ENCODE results near the gene UST. TPM values are rescaled to one million over a fixed set of nuclear protein-coding genes. Genes with fewer than 3 reads are reported as not detected.

UST gene
- total RNA-seq, 1 experiment from 2014 or later, result 6.1 TPM

GRCh38 chr6:148816117-148816516 lies 69.3 kb downstream of the UST start:
- Histone ChIP-seq H3K36me3 (ENCODE audit: control insufficient read depth in 1 of 2, insufficient read depth in 2 of 2, low read length in 2 of 2) (no peaks in the 10 kb centered on the region), H3K4me2 (ENCODE audit: low read length) (no peak overlapping the region), H4K20me1 (ENCODE audit: insufficient read depth) (no peaks in the 10 kb centered on the region), H3K27ac (ENCODE audit: low read depth, low read length) (no peak overlapping the region), H3K9me3 (ENCODE audit: control insufficient read depth in 1 of 2, insufficient read depth in 1 of 2, low read depth in 1 of 2, low read length in 2 of 2) (no peaks in the 10 kb centered on the region), H3K9me2 (ENCODE audit: insufficient read depth) (no peaks in the 10 kb centered on the region), H3K4me3 (replicated peaks in 1 of 2; ENCODE audit: low read depth in 1 of 2, low read length in 2 of 2) (no peak overlapping the region), H2AFZ (ENCODE audit: low read depth, low read length, poor library complexity, severe bottlenecking) (no peak overlapping the region), H3K79me2 (ENCODE audit: insufficient read depth, low read length) (no peaks in the 10 kb centered on the region), H3K4me1 (ENCODE audit: control insufficient read depth in 1 of 2, insufficient read depth in 2 of 2, low read length in 2 of 2) (no peaks in the 10 kb centered on the region), H3K9ac (ENCODE audit: low read length) (no peak overlapping the region), H3K27me3 (ENCODE audit: insufficient read depth, low read length) (no peaks in the 10 kb centered on the region)
- ChIA-PET CTCF (no interaction called here), POLR2A (no interaction called here), RAD21 (ENCODE audit: low non-redundant PET in 1 of 2, low total read pairs in 2 of 2, uncharacterized antibody in 2 of 2, unreplicated experiment in 2 of 2) (no interaction called here)
- intact Hi-C loops (cut with micrococcal nuclease), result no loop called here
- ATAC-seq, result no peak
- BruUV-seq (replicated peaks), result no TSS peak
- no peak for DNase-seq (ENCODE audit: low read depth, low spot score)
- no peak for TF ChIP-seq SRF (IDR thresholded peaks at IDR 0.05; ENCODE audit: low read depth)
- TF ChIP-seq FOSL1 (IDR thresholded peaks at IDR 0.05; ENCODE audit: low read depth), result no peak
- no peak for TF ChIP-seq CBX3 (IDR thresholded peaks at IDR 0.05; ENCODE audit: low read depth)
- TF ChIP-seq, protein P1, sequence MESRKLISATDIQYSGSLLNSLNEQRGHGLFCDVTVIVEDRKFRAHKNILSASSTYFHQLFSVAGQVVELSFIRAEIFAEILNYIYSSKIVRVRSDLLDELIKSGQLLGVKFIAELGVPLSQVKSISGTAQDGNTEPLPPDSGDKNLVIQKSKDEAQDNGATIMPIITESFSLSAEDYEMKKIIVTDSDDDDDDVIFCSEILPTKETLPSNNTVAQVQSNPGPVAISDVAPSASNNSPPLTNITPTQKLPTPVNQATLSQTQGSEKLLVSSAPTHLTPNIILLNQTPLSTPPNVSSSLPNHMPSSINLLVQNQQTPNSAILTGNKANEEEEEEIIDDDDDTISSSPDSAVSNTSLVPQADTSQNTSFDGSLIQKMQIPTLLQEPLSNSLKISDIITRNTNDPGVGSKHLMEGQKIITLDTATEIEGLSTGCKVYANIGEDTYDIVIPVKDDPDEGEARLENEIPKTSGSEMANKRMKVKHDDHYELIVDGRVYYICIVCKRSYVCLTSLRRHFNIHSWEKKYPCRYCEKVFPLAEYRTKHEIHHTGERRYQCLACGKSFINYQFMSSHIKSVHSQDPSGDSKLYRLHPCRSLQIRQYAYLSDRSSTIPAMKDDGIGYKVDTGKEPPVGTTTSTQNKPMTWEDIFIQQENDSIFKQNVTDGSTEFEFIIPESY (IDR thresholded peaks at IDR 0.05; ENCODE audit: extremely low read depth, insufficient replicate concordance, low read length), result no peak
- no peak for TF ChIP-seq TCF7L2 (IDR thresholded peaks at IDR 0.05; ENCODE audit: borderline replicate concordance, extremely low read depth, insufficient read depth, insufficient read length)
- no peak for TF ChIP-seq SP1 (IDR thresholded peaks at IDR 0.05; ENCODE audit: low read depth)
- TF ChIP-seq, protein P2, sequence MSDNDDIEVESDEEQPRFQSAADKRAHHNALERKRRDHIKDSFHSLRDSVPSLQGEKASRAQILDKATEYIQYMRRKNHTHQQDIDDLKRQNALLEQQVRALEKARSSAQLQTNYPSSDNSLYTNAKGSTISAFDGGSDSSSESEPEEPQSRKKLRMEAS (IDR thresholded peaks at IDR 0.05), result no peak

- H3K36me3 ChIP-seq (ENCODE audit: control insufficient read depth in 1 of 2, insufficient read depth in 2 of 2, low read length in 2 of 2), result no peaks in the 10 kb centered on the region
- no peak overlapping the region for H3K4me2 ChIP-seq (ENCODE audit: low read length)
- no peaks in the 10 kb centered on the region for H3K9me2 ChIP-seq (ENCODE audit: insufficient read depth)
- intact Hi-C loops (cut with micrococcal nuclease), result no loop called here
- CTCF ChIA-PET, result no interaction called here
- no TSS peak for BruUV-seq (replicated peaks)
- TF ChIP-seq YY1 (IDR thresholded peaks at IDR 0.05; ENCODE audit: extremely low read depth, insufficient replicate concordance, low read depth, low read length), result no peak
- TF ChIP-seq FOSL1 (IDR thresholded peaks at IDR 0.05; ENCODE audit: low read depth), result no peak
- TF ChIP-seq EGR1 (IDR thresholded peaks at IDR 0.05; ENCODE audit: low read depth), result no peak
- TF ChIP-seq, protein P2 (IDR thresholded peaks at IDR 0.05), result no peak
- no peak for TF ChIP-seq JUND (IDR thresholded peaks at IDR 0.05)
- no peak for TF ChIP-seq RAD21 (IDR thresholded peaks at IDR 0.05; ENCODE audit: low read depth)
- TF ChIP-seq, protein P1 (IDR thresholded peaks at IDR 0.05; ENCODE audit: extremely low read depth, insufficient replicate concordance, low read length), result no peak
- no peak for TF ChIP-seq CEBPB (IDR thresholded peaks at IDR 0.05; ENCODE audit: low read depth)
- TF ChIP-seq POLR2AphosphoS5 (IDR thresholded peaks at IDR 0.05; ENCODE audit: low read depth, low read length), result no peak
- no peaks in the 10 kb centered on the region for H3K79me2 ChIP-seq (ENCODE audit: insufficient read depth, low read length)
- POLR2A ChIA-PET, result no interaction called here
- no peak overlapping the region for H3K27ac ChIP-seq (ENCODE audit: low read depth, low read length)
- no peak overlapping the region for H2AFZ ChIP-seq (ENCODE audit: low read depth, low read length, poor library complexity, severe bottlenecking)
- no peaks in the 10 kb centered on the region for H3K4me1 ChIP-seq (ENCODE audit: control insufficient read depth in 1 of 2, insufficient read depth in 2 of 2, low read length in 2 of 2)
- no peaks in the 10 kb centered on the region for H3K9me3 ChIP-seq (ENCODE audit: control insufficient read depth in 1 of 2, insufficient read depth in 1 of 2, low read depth in 1 of 2, low read length in 2 of 2)
- ATAC-seq (no peak), DNase-seq (ENCODE audit: low read depth, low spot score) (no peak)
- H3K9ac ChIP-seq (ENCODE audit: low read length), result no peak overlapping the region
- RAD21 ChIA-PET (ENCODE audit: low non-redundant PET in 1 of 2, low total read pairs in 2 of 2, uncharacterized antibody in 2 of 2, unreplicated experiment in 2 of 2), result no interaction called here
- H3K4me3 ChIP-seq (replicated peaks in 1 of 2; ENCODE audit: low read depth in 1 of 2, low read length in 2 of 2), result no peak overlapping the region
- no peaks in the 10 kb centered on the region for H4K20me1 ChIP-seq (ENCODE audit: insufficient read depth)
- H3K27me3 ChIP-seq (ENCODE audit: insufficient read depth, low read length), result peaks cover 3% of the 10 kb centered on the region; the same call in 1 of the 2 replicates
Measured at GRCh38 chr6:148817689-148818088, 70.9 kb downstream of the UST start.
